LoVo (cell line): ENCODE data around the gene CAMTA1.

Experiments
- DNase-seq: peaks from one replicate; pipeline ENCODE4 v3.0.0-alpha.2; 2016; ENCODE audit warnings: low spot score

Gene CAMTA1

DNA sequence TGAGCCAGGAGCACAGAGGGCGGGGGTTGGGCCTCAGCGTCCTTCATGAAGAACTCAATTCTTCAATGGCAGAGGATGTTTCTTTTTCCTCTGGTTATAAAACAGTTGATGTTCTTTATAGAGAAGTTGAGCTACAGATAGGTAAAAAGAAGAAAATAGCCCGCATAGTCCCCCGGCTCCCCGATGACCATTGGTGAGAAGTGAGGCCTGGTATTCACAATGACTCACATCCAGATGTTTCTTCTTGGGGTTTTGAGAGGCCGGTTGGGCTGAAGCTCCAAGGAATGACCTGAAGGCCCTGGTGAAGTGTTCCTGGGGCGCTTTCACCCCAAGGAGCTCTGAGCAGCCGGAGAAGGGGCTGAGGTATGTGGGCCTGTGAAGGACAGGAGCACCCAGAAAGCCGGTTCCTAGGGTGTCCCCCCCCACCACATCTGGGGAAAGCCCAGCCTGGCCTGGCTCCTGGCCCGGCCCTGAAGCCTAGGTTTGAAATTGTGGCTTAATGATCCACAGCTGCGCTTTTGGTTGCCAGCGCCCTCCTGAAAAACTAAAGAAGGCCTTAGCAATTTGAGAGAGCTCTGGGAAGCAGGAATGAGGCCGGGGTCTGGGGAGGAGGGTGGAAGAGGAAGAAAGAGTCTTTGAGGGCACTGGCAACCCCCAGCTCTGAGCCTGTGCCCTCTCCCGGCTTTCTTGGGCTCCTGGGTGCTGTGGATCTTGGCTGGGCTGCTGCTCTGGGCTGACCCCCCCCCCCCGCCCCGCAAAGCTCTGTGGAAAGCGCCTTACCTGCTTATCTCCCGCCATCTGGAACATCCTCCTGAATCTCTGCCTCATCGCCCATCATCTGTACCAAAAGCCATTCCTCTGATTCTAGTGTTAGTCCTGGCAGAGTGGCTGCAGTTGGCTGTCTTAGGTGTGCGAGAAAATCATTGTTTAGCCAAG is 444.7 kb downstream of the CAMTA1 start:
- no peak for DNase-seq

DNA sequence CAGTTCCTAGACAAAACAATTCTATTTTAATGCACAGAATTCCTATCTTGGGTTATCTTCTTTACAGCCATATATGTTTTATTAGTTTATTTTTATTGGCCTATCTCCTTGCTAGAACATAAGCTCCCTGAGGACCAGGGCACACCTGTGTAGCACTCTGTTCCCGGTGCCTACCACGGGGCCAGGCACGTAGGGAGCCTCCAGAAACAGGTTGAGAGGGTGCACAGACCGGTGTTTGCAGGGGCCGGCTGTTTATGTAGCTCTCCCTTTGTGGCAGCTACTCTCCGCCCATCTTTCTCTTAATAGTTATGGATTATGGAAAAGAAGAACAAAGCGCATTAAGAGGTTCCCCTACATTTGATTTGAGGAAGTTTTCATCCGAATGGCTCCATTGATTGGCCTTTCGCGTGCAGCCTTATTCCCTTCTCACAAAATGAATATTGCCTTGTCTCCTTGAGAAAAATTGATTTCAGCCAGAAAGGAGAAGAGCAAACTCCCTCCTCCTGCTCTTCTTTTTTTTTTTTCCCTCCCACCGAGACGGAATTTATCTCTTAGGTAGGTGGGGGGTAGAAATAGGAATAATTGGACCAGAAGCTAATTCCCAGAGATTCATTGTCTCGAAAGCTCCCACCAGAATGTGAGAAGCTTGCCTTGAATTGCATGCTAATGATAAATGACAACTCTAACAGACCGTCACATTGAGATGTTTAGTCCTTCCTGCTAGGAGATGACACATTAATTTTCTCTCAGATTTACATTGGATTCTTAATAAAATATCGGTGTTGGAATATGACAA is 447.4 kb downstream of the CAMTA1 start:
- DNase-seq, result no peak

DNA sequence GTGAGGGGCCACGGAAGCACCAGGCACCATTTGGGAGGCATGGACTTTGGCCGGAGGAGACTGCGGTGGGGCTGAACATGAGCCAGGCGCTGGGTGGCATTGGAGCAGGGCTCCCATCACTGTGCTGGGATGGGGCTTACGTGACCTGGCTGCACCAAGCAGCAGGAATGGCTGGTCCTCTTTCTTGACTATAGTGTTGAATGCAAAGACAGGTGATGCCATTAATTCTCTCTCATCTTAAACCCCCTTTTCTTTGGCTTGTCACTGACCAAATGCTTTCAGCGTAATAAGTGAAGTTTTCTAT is 447.9 kb downstream of the CAMTA1 start:
- no peak for DNase-seq

DNA sequence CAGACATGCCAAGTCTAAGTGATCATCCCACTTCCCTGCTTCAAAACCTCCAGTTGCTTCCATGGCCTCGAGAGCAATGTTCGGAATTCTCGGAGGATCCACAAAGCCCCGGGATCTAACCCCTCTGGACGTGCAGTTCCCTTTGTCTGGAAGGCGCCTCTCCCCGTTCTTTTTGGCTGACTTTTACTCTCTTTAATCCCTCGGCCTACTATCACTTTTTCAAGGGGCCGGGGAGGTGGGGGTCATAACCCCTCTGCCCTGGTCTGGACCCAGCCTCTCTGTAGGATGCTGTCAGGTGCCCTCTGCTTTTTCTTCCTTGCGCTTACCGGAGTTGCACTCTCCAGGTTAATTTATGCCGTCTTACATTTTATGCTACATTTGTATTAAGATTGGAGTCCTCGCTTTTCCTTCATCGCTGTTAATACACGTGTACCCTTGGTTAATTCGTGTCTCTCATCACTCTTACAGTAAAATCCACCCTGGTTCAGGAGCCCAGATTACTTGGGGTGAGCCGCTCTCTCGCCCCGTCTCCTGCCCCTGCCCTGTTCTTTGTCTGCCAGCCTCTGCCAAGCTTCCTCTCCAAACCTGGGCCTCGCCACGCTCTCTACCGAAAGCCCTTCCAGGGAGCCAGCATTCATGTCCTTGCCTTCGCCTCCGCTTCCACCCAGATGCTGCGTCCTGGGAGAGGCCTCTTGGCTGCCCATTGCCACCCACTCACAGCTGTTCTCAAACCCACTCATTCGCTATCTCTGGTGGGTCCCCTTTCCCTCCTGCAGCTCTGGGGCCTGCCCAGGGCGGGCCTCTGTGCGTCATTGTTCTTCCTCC is 448.6 kb downstream of the CAMTA1 start:
- no peak for DNase-seq

DNA sequence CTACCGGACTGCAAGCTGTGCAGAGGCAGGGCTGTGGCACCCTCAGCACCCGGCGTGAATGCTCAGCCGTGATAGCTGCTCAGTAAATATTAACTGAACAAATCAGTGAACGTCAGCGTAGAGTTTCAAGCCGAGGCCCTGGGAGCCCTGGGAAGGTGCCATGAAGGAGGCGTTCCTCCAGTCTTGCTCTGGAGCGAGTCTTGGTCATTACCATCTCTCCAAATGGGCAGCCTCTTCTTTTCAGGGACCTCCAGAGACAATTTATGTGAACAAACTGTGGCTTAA is 449.2 kb downstream of the CAMTA1 start:
- DNase-seq, result no peak

DNA sequence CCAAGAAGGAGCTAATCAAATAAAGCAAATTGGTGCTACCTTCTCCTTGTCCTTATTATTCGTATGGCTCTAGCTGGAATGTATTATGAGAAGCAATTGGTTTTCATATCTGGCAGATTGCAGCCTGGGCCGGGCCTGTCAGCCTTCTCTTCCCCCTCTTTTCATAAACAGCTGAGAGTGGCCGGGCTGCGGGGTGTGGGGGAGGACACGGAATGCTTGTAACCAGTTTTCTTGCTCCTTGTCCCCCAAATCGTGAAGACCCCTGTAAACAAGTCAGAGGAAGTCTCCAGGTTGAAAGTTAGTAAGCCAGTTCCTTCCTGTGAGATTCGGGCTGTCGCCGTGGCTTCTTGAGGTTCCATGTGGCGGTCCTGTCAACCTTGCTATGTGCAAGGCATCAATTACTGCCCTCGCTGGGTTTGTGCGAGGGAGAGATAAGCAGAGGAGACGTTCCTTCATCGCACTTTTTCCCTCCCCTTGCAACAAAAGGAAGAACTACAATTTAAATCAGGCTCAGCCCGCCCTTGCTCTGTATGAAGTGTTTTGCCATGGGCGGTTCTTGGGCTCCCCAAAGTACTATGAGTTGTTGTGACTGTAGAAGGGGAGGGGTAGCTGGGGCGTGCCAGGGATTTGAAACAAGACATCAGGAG is 450.7 kb downstream of the CAMTA1 start:
- DNase-seq, result no peak

DNA sequence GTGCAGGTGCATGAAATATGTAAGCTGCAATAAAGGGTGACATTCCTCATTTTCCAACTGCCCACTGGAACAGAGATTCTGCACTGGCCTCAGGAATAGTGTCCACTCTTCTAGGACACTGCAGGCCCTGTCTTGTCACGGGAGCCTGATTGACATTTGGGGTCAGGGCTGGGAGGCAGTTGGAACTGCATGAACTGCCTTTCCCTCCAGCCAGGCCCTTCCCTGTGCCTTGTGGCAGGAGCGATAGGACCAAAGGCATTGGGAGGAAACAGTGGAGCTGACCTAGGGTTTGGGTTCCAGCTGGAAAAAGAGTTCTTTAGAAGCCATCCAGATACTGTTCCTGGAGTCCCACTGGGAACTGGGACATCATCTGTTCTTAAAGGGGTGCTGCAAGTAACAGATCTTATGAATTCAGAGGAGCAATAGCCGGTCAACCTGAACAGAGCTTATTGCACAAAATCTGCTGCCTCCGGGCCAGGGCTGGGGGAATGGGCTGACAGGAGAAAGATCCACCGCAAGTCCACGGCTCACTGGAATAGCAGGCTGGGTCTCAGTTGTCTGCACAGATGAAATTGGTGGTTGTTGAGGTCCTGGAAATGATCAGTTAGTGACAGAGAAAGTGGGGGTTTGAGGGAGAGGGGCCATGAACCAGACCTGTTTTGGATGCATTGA is 451.7 kb downstream of the CAMTA1 start:
- no peak for DNase-seq

DNA sequence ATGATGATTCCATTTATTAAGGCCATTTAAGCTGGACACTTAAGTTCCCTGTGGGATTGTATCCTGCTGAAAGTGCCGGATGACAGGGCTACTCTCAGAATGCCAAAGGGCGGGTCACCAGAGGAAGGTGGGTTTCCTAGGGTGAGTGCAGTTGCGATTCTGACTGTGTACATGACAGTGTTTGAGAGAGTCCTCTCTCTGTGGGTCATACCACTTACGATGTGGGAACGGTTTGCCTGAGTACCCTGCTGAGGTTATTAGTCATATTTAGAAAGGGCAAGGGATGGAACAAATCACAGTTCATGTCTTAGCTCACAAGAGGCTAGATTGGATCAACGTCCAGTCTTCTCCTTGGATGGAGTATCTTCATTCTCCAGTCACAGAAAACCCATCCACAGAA is 461.9 kb downstream of the CAMTA1 start:
- no peak for DNase-seq

DNA sequence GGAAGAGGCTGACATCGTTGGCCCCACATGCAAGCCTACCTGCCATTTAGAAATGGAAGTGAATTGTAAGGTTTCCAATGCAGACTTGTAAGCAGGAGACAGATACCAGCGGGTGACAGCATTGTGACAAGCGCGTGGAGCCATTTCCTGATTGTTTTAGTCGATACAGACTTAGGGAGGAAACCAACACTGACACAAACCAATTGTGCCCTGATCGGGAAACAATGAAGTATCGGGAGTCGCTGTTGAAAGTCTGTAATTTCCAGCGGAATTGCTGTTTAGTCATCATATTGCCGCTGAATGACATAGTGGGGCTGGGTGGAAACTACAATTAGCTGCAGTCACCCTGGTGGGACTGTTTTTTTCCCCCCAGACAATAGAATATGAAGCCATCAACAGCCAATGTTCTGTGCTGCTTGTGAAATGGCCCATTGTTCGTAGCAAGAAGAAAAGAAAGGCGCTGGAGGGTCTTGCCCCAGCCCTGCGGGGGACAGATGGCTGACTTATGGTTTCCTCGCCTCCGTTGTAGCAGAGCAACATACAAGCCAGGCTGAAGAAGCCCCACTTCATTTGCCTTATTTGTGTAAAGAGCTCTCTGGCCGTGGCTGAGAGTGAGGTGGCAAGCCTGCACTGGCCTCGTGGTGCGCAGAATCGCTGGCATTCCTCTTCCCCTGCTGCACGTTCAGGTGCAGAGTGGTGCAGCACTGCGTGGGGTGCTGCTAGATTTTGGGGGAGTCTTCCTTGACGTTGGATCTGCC is 462.7 kb downstream of the CAMTA1 start:
- DNase-seq, result no peak

DNA sequence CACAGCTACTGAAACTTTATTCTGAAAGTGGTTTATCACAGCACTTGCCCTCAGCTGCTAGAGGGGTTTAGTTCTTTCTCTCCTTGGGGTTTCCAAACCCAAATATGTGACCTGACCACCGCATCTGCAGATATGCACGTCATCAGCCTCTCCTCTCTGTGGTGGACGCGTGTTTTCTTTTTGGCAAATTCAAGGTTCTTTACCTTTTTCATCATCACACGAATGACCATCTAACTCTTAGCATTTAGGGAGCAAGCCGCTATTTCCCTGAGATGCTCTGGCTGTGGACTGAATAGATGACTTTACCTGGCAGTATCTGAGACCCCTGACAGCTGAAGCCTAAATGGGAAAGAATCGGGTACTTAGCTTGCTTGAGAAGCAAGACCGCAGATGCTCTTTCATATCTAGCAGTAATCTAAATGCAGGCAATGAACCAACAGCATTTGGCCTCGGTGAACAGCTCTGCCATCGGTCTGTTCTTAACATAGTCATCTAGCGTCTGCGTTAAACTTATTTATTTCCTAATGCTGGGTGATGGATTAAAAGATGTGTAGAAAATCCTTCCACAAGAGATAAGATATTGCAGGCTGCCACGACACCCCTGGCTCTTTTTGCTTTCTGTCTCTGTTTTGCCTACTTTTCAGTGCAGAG is 463.4 kb downstream of the CAMTA1 start:
- no peak for DNase-seq

DNA sequence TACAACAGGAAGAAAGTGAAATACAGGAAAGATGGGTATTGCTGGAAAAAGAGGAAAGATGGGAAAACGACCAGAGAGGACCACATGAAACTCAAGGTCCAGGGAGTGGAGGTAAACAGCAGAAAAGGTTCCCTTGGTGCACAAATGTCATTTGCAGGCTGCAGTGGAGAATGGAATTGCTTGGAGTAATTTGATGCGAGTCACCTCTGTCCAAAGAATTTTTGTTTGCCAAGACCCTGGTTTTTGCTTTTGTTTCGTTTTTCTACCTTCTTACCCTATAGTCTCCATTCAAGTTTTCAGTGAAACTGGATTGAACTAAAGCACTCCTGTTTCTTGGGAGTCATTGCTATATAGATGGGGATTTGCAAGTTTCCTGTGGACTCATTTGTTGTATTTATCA is 464.3 kb downstream of the CAMTA1 start:
- DNase-seq, result no peak

DNA sequence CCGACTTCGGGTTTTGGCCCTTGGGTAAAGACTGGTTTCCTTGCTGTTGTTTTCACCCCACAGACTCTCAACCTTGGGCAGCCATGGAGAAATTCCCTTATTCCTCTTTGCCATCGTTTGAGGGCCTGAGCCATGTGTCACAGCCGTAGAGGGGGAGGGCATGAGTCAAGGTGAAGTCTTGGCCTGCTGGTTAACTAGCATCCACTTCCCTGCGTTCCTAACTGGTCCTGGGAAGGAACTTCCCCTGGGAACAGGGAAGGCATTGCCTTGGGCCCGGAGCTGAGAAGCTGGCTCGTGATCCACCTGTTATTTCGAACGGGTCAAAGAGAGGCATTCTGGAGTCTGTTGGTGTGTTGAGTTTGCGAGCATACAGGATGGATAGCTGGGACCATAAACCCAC is 464.9 kb downstream of the CAMTA1 start:
- no peak for DNase-seq

DNA sequence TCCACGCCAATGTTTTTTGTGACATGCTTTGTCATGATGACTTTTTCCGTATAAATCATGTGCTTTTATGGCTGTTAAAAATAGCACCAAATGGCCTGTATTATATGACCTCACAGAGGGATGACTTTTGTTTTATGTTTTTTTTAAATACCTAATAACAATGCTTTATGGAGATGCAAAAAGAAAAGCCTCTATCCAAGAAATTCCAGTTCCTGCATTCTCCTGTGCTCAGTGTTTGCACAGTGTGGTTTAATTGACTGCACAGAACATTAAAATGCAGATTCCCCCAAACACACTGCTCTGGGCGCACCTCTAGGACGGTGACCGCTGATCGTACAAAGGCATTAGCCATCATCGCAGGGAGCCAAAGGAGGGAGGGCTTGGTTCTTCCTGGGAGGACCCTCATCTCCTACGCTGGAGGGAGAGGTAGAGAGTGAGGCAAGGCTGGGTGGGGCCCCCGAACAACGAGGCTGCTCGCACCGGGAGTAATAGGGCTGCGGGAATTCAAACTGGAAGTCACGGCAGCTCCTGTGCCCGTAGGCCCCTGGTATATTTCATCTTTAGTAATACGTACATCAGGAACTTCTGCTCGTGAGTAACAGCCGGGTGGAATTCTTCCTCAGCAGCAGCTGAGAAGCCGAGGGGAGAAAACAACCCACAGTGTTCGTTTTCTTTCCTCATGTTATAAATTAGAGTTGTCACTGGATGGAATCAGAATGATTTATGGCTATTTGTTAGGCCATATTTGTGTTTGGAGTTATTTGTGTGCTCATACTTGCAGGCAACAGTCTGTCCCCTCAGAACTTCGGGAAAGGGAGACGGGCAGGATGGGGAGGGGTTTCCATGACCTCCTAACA is 465.6 kb downstream of the CAMTA1 start:
- no peak for DNase-seq

DNA sequence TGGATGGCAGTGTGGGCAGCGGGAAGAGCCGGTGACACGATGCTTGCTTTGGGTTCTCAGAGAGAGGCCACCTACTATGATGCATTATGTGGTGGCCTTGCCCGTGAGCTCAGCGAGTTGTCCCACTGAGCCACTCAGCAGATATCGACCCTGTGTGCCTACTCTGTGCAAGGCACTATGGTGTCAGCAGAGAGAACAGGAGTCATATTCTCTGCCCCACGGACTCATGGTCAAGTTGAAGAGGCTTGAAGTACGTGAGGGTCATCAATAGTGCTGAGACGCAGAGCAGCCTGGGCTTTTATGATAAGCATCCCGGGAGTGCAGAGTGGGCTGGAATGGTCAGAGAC is 466.2 kb downstream of the CAMTA1 start:
- no peak for DNase-seq

DNA sequence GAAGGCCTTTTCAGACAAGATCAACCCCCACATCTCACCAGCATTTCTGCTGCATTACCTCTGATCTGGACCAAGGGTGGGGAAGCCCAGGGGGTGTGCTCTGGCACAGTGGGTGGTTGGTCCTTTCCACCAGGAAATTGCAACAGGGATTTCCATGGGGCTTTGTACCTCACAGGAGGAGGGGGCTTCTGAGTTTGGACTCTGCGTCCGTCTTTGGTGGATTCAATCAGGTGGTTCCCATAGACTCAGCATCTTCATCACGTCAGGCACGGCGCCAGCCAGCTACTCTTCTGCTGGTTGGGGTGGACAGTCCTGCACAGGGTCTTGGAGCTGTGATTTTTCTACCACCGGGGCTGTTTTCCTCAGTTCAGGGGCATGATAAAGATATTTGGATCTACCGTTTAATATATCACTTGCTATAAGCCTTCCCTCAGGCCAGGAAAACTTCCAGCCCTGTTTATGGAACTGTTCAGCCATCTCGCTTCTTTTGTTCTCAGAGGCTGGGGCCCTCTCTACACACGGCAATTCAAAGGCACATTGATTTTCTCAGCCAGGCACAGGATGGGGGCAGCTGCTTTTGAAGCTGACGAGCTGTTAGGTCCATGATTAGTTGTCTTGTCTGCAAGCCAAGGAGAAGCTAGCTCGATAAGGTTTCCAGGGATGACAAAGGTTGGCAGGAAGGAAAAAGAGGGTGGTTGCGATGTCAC is 467.3 kb downstream of the CAMTA1 start:
- no peak for DNase-seq

DNA sequence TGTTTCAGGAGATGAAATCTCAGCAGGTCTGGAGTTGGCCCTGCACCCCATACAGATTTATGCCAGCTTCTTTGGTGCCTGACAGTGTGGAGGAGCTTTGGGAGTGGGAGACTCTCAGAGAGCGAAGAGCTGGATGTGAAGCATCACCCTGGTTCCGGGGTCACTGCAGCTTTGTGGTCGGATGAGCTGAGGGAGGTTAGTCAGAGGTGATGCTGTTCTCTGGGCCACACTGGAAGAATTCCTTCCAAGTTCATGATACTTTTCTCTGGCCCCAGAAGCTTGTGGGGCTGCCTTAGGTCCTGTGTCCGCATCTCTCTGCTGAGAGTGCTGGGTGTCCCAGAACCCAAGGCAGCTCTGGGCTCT is 467.8 kb downstream of the CAMTA1 start:
- DNase-seq, result no peak

DNA sequence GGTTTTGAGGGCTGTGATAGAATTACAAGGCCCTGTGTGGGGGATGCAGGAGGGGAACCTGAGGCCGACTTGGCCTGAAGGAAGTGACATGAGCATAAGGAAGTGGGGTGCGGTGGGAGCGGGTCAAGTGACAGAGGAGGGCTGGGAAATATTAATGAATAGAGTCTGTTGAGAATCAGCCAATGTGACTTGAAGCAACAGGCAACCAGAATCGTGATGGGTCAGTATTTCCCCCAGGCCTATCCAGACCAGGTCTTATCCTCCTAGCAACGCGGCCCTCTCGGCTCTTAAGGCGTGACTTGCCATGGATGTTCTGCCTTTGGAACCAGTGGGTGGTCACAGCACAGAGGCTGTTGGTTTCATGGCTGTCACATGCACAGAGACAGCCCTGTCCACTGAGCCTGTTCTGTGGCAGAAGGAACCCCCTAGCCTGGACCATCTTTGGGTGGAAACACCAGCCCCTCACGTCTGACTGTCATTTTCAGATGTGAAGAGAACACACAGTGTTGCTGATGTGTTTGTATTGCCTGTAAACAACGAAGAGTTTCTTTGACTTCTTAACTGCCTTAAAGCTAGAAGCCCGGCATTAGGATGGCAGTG is 468.8 kb downstream of the CAMTA1 start:
- no peak for DNase-seq

DNA sequence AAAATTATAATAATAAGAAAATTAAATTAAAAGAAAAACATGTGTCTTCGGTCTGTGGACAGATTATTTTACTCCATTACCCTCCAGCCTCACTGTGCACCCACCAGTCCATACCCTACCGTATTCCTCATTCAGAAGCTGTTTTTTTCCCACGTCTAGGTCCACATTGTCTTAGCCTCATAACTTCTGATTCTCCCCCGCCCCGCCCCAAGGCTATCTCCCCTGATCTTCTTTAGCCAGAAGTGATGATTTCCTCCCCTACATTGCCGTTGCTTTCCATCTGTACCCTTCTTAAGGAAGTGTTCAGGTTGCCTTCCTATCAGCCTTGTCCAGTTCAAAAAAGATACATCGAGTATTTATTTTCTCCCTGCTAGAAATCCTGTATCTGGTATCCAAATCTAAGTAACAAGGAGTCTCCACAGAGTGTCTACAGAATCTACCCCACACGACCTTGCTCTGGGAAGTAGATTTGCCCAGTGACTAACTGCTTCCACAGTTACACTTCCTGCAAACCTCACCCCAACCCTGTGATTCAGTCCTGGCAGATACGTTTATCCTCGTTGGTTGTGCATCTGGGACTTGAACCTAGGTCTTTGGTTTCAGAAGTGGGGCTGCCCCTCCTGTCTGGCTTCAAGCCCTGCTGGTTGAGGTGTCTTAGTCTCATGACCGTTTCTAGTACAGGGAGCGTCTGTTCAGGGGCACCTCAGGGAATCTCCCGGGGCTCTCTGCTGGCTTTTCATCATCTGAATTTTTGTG is 470.2 kb downstream of the CAMTA1 start:
- peak; percentile 2 for DNase-seq
